BLaER1 treated with 17β-estradiol and CSF1 and Interleukin-3, amounts not matched to agents 10 nM and 100 nM (cell line): Measurements from ENCODE around the gene TEKT4.
"Not testable (repeated sequence)": the region's sequence is repeated elsewhere in the genome, so short reads cannot be mapped to it uniquely, and the experiment has no call there.

Experiments
- H3K27ac ChIP-seq, 11 experiments: shearing (Covaris generic); formaldehyde crosslinking; 2 replicates each; pipeline ENCODE4 v1.8.1; 2022
- H3K27me3 ChIP-seq, 11 experiments: shearing (Covaris generic); formaldehyde crosslinking; 2 replicates each; pipeline ENCODE4 v1.8.1; 2022
- H3K36me3 ChIP-seq, 11 experiments: shearing (Covaris generic); formaldehyde crosslinking; 2 replicates each; pipeline ENCODE4 v1.8.1; 2022
- H3K4me1 ChIP-seq, 10 experiments: shearing (Covaris generic); formaldehyde crosslinking; 2 replicates each; pipeline ENCODE4 v1.8.1; 2022
- H3K4me2 ChIP-seq, 11 experiments: shearing (Covaris generic); formaldehyde crosslinking; 2 replicates each; pipeline ENCODE4 v1.8.1; 2022
- H3K4me3 ChIP-seq, 10 experiments: shearing (Covaris generic); formaldehyde crosslinking; 2 replicates each; pipeline ENCODE4 v1.8.1; 2022
- H3K9ac ChIP-seq, 11 experiments: shearing (Covaris generic); formaldehyde crosslinking; 2 replicates each; pipeline ENCODE4 v1.8.1; 2022
- H3K9me3 ChIP-seq, 11 experiments: shearing (Covaris generic); formaldehyde crosslinking; replicated peaks in 1 of 11; 2 replicates each; pipeline ENCODE4 v1.8.1; 2022
- H4K20me1 ChIP-seq, 11 experiments: shearing (Covaris generic); formaldehyde crosslinking; 2 replicates each; pipeline ENCODE4 v1.8.1; 2022
- Cebpa-rat ChIP-seq, 11 experiments: shearing (Covaris generic); IDR thresholded peaks; 2 replicates each; pipeline ENCODE4 v1.8.1; 2022

The TEKT4 gene

DNA sequence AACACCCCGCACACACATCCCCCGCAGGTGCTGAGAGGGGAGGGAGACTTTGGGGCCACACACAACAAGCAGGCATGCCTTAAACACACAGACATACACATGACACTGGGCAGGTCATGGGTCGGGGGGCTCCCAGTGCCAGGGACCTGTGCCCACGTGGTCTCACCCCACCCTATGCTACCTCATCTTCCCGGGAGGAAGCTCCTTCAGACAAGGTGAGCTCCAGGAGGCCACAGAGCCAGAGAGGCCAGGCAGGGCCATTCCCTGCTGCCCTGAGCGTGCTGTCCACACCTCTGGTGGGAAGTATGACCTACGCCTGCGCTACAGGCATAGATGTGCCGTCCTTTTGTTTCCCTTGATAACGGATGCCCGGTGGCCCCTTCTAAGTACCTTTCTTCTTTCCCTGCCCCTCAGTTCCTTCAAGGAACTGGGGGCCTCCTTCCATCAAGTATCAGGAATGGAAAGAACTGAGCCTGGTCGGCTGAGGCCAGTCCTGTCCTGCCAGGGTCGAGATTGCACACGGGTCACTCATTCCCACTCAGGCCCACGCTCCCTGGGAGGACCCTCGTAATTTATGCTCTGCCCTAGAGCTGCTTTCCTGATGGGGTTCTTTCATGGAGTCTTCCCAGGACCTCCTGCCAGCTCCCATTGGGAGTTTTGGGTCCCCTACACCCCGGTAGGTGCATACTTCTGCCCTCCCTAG, 4.7 kb downstream of the TEKT4 start:
- Histone ChIP-seq H3K27me3 (no peaks in the 10 kb centered on the region), H3K27ac (no peak overlapping the region), H3K4me3 (no peak overlapping the region), H3K4me2 (no peak overlapping the region), H4K20me1 (no peaks in the 10 kb centered on the region; a peak in 1 of 22 replicates), H3K4me1 (peaks cover 10 to 32% (median 23%) of the 10 kb centered on the region in 10 experiments), H3K9ac (no peak overlapping the region), H3K9me3 (no peaks in the 10 kb centered on the region), H3K36me3 (no peaks in the 10 kb centered on the region)
- no peak for TF ChIP-seq Cebpa-rat (IDR thresholded peaks at IDR 0.05)

DNA sequence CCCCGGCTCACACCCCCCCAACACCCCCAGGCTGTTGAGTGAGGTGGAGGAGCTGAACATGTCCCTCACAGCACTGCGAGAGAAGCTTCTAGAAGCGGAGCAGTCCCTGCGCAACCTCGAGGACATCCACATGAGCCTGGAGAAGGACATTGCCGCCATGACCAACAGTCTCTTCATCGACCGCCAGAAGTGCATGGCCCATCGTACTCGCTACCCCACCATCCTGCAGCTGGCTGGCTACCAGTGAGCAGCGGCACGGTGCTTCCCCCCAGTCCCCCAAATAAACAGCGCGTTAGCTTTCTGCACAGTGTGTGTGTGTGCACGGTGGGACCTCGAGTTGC, 5.3 kb downstream of the TEKT4 start:
- Histone ChIP-seq H4K20me1 (no peaks in the 10 kb centered on the region; a peak in 1 of 22 replicates), H3K4me1 (peaks cover 10 to 27% (median 23%) of the 10 kb centered on the region in 10 experiments), H3K4me2 (no peak overlapping the region), H3K9me3 (no peaks in the 10 kb centered on the region), H3K9ac (no peak overlapping the region), H3K27me3 (no peaks in the 10 kb centered on the region), H3K36me3 (no peaks in the 10 kb centered on the region), H3K27ac (no peak overlapping the region), H3K4me3 (no peak overlapping the region)
- TF ChIP-seq Cebpa-rat (IDR thresholded peaks at IDR 0.05) = no peak

DNA sequence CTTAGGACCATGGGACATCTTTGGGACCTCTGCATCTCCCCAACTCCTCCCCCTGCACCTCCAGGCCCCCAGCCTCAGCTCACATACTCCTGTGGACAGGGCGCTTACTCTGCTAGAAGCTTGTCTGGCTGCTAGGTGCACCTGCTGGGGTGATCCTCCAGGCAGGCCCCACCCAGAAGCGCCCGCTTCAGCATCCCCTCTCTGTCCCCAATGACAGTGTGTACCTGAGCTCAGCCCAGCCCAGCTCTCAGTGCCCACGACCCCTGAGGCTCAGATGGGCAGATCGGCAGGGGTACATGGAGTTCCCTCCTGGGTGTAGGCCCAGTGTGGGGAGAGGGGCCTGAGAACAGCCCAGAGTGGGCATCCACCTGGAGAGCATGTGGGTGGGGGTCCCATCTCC, 5.9 kb downstream of the TEKT4 start:
- no peak overlapping the region for H3K4me2 ChIP-seq
- no peak overlapping the region for H3K27ac ChIP-seq
- no peaks in the 10 kb centered on the region for H3K27me3 ChIP-seq
- H3K4me3 ChIP-seq = no peak overlapping the region
- peaks cover 10 to 21% (median 20%) of the 10 kb centered on the region in 10 experiments for H3K4me1 ChIP-seq
- no peaks in the 10 kb centered on the region for H3K9me3 ChIP-seq
- no peak for TF ChIP-seq Cebpa-rat (IDR thresholded peaks at IDR 0.05)
- H3K36me3 ChIP-seq = no peaks in the 10 kb centered on the region
- H3K9ac ChIP-seq = no peak overlapping the region
- no peaks in the 10 kb centered on the region; a peak in 1 of 22 replicates for H4K20me1 ChIP-seq

DNA sequence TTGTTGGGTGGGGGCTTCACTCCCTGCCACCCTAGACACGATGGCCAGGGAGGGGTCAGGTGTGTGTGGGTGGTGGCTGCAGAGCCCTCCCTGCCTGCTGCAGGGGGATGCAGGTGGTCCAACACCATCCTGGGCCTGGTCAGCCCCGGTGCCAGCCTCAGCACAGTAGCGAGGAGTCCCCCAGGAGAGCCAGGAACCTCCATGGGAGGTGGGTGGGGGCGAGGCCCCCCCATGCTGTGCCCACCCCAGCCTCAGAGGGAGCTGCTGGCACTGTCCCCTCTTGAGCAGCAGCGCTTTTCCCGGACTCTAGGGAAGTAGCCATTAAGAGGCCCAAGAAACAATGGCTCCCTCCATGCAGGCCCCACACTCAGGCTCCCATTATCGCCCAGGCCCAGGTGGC, 7.3 kb downstream of the TEKT4 start:
- H4K20me1 ChIP-seq, H3K36me3 ChIP-seq, H3K9ac ChIP-seq, H3K27ac ChIP-seq, H3K9me3 ChIP-seq, H3K4me2 ChIP-seq, H3K4me1 ChIP-seq, H3K4me3 ChIP-seq, H3K27me3 ChIP-seq: not testable (repeated sequence)

DNA sequence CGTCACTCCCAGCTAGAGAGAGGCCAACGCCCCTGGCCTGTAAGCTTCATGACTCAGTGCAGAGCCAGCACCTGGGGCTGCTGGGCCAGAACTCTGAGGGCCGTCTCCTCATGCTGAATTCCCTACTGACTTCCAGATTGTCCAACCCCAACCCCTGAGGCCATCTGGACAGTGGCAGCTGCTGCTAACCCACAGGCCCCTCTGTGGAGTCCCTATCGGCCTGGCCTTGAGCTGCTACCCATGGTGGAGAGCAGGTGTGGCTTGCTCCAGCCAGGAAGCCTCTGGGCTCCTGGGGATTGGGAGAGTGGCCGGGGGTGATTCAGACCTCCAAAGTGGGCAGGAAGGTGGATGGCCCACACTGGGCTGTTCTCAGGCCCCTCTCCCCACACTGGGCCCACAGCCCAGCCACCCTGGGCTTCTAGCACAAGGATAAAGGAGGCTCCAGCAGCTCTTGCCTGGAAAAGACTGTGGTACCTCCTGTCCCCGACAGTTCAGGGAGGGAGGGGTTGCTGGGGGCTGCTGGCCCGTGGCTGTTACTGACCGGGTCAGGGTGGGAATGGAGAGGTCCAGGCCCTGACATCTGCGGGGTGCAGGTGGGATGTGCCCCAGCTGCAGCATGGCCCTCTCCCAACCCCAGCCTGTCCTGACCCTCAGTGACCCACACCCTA, 8.2 kb downstream of the TEKT4 start:
- Histone ChIP-seq H3K4me1 (no peaks in the 10 kb centered on the region), H3K27me3 (no peaks in the 10 kb centered on the region), H3K9me3 (no peaks in the 10 kb centered on the region), H3K4me2 (no peak overlapping the region), H3K27ac (no peak overlapping the region), H4K20me1 (no peaks in the 10 kb centered on the region; a peak in 1 of 22 replicates), H3K4me3 (no peak overlapping the region), H3K9ac (no peak overlapping the region), H3K36me3 (no peaks in the 10 kb centered on the region)
- no peak for TF ChIP-seq Cebpa-rat (IDR thresholded peaks at IDR 0.05)

DNA sequence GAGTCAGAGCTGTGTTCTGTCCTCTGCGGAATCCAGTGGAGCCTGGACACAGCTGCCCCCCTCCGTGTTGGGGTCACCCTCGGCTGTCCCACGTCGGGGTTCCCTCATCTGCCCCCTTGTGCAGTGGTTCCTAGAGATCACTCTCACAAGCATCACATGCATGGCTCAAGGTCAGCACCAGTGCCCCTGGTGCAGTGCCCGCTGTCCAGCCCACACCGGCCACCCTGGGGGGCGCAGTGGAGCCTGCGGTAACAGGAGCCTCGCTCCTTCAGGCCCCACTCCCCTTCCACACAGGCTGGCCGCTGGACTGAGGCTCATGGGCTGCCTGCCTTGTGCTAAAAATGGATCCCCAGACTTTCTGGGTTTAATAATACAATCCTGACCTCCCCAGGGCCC, 8.8 kb downstream of the TEKT4 start:
- Histone ChIP-seq H3K36me3 (no peaks in the 10 kb centered on the region), H3K4me1 (no peaks in the 10 kb centered on the region), H3K9ac (no peak overlapping the region), H3K4me3 (no peak overlapping the region), H4K20me1 (no peaks in the 10 kb centered on the region; a peak in 1 of 22 replicates), H3K27ac (no peak overlapping the region), H3K27me3 (no peaks in the 10 kb centered on the region), H3K9me3 (no peaks in the 10 kb centered on the region), H3K4me2 (no peak overlapping the region)
- TF ChIP-seq Cebpa-rat (IDR thresholded peaks at IDR 0.05) = no peak

DNA sequence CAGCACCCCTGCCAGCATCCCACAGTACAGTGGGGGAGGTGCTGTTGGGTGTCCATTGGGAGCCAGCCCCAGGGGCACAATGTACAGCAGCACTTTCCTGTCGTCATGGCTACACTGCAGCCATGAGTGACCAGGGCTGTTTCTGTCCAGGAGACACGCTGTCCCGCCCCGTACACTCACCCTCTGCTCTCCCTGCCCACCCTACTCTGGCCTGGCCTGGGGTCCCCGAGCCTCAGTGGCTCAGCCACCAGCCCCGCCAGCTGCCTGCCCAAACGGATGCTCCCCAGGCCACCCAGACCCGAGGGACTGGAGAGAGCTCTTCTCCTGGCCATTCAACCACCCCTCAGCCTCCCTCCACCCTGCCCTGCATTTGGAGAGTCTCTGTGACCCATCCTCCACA, 9.3 kb downstream of the TEKT4 start:
- Histone ChIP-seq H3K4me1 (no peaks in the 10 kb centered on the region), H3K4me3 (no peak overlapping the region), H4K20me1 (no peaks in the 10 kb centered on the region; a peak in 1 of 22 replicates), H3K36me3 (no peaks in the 10 kb centered on the region), H3K9ac (no peak overlapping the region), H3K27ac (no peak overlapping the region), H3K9me3 (no peaks in the 10 kb centered on the region), H3K4me2 (no peak overlapping the region), H3K27me3 (no peaks in the 10 kb centered on the region)
- no peak for TF ChIP-seq Cebpa-rat (IDR thresholded peaks at IDR 0.05)

DNA sequence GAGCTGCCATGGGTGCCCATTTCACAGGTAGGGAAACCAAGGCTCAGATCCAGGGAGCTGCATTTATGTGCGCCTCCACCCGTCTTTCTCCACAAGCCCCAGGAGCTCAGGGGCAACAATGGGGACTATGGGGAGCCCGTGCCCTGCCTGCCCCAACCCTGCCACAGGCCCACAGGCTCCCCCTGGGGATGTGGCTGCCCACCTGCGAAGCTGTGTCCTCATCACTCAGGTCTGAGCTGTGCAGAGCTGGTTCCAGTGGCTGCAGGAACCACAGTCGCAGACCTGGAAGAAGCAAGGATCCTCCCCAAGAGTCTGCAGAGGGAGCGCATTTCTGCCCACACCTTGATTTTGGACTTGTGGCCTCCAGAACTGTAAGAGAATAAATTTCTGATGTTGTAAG, 9.8 kb downstream of the TEKT4 start:
- no peaks in the 10 kb centered on the region for H3K4me1 ChIP-seq
- H3K36me3 ChIP-seq = no peaks in the 10 kb centered on the region
- no peaks in the 10 kb centered on the region for H3K27me3 ChIP-seq
- TF ChIP-seq Cebpa-rat (IDR thresholded peaks at IDR 0.05) = no peak
- no peaks in the 10 kb centered on the region for H3K9me3 ChIP-seq
- no peak overlapping the region for H3K4me2 ChIP-seq
- H4K20me1 ChIP-seq = no peaks in the 10 kb centered on the region; a peak in 1 of 22 replicates
- H3K27ac ChIP-seq = no peak overlapping the region
- H3K9ac ChIP-seq = no peak overlapping the region
- H3K4me3 ChIP-seq = no peak overlapping the region

DNA sequence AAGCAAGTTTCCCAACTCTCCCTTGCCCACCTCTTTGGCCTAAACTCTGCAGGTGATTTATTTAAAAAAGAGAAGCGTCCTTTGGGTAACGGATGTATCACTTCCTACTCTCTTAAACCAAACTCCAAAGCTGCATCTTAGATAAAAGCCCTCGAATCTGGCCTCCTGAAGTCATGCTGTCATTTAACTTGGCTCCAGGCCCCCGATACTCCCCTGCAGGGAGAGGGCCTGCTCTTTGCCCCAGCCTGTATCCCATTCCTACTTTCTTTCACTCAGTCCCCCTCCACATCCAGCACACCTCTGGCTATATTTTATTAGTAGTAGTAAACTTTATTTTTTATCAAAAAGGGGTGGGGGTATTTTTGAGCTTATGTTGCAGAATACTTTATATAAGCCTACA, 19.0 kb downstream of the TEKT4 start:
- H3K4me2 ChIP-seq = no peak overlapping the region
- no peak for TF ChIP-seq Cebpa-rat (IDR thresholded peaks at IDR 0.05)
- no peaks in the 10 kb centered on the region for H3K4me1 ChIP-seq
- H4K20me1 ChIP-seq = no peaks in the 10 kb centered on the region
- H3K36me3 ChIP-seq = no peaks in the 10 kb centered on the region
- no peak overlapping the region for H3K27ac ChIP-seq
- H3K27me3 ChIP-seq = no peaks in the 10 kb centered on the region
- no peak overlapping the region for H3K4me3 ChIP-seq
- H3K9ac ChIP-seq = no peak overlapping the region
- no peaks in the 10 kb centered on the region for H3K9me3 ChIP-seq

DNA sequence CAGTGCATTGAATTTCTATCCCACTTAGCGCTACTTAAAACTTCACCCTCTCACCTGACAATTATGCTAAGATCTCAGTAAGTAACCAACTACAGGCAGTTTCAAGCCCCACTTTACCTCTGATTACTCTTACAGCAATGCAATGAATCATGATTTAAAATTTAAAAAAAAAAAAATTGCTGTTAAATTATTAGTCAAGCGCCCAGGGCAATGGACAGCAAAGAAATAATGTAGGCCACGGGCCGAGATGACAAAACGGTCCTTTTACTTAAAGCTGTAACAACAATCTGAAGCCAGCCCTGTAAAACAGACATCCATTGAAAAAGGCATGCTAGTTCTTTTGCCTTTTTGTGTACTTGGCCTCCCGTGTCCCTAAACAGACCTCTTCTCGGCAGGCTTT, 24.0 kb downstream of the TEKT4 start:
- not testable (repeated sequence) for H3K4me1 ChIP-seq, H3K4me2 ChIP-seq, H3K9ac ChIP-seq, H3K9me3 ChIP-seq, H3K27me3 ChIP-seq, H3K27ac ChIP-seq, H4K20me1 ChIP-seq, H3K36me3 ChIP-seq, H3K4me3 ChIP-seq

DNA sequence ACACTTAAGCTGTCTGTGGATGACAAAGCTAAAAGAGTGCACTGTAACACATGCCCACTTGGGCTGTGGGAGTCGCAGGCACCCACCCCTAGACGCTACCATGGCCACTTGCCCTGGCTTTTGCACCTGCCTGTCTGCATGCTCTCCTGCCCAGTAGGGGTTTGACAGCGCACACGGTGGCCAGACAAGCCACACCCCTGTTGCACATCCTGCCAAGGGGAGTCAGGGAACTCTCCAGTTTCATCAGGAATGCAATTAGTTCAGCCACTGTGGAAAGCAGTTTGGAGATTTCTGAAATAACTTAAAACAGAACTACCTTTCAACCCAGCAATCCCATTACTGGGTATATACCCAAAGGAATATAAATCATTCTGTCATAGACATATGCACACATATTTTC, 35.7 kb downstream of the TEKT4 start:
- H3K4me3 ChIP-seq, H3K9ac ChIP-seq, H3K27me3 ChIP-seq, H4K20me1 ChIP-seq, H3K27ac ChIP-seq, H3K4me1 ChIP-seq, H3K36me3 ChIP-seq, H3K9me3 ChIP-seq, H3K4me2 ChIP-seq: not testable (repeated sequence)
